Mesodermal cell (in vitro differentiated cells): ENCODE measurements around the gene FCRL5.
"Not testable (repeated sequence)": the region's sequence is repeated elsewhere in the genome, so short reads cannot be mapped to it uniquely, and the experiment has no call there.

ENCODE experiments used
- H3K27ac ChIP-seq: 2 replicates; pipeline ENCODE4 v1.7.0; 2013; ENCODE audit warnings: mild to moderate bottlenecking, low read depth, low read length, moderate library complexity; ENCODE audit not compliant: severe bottlenecking
- H3K36me3 ChIP-seq: 2 replicates; pipeline ENCODE4 v1.7.1; 2013; ENCODE audit warnings: mild to moderate bottlenecking, low read length, moderate library complexity; ENCODE audit not compliant: control insufficient read depth, insufficient read depth
- H3K4me1 ChIP-seq: one replicate; pipeline ENCODE4 v1.7.1; 2013; ENCODE audit warnings: mild to moderate bottlenecking, low read length; ENCODE audit not compliant: insufficient read depth, control insufficient read depth, poor library complexity, severe bottlenecking
- H3K4me3 ChIP-seq: 2 replicates; pipeline ENCODE4 v1.7.0; 2013; ENCODE audit warnings: low read length, control low read depth, mild to moderate bottlenecking; ENCODE audit not compliant: insufficient read depth, poor library complexity, severe bottlenecking; ENCODE audit errors: extremely low read depth
- H3K9me3 ChIP-seq: 2 replicates; pipeline ENCODE4 v1.7.1; 2013; ENCODE audit warnings: mild to moderate bottlenecking, low read length, moderate library complexity; ENCODE audit not compliant: control insufficient read depth
- WGBS, 2 experiments: methylation state at CpG; one replicate each; pipeline ENCODE4 v1.1.5; 2013; ENCODE audit warnings: missing lambda C conversion rate in 2 of 2; ENCODE audit not compliant: insufficient coverage in 2 of 2; 5-methylcytosine and 5-hydroxymethylcytosine counted together

The FCRL5 gene

GRCh38 chr1:157487096-157487495 lies 65.2 kb downstream of the FCRL5 start:
- Histone ChIP-seq H3K27ac (no peak overlapping the region), H3K4me1 (no peaks in the 10 kb centered on the region), H3K4me3 (no peak overlapping the region), H3K9me3 (no peaks in the 10 kb centered on the region), H3K36me3 (no peaks in the 10 kb centered on the region)
- 75% methylated on average over 2 of the region's 2 CpGs; no CpG with 5 or more reads in 1 of the 2 experiments for WGBS, 2 experiments

DNA sequence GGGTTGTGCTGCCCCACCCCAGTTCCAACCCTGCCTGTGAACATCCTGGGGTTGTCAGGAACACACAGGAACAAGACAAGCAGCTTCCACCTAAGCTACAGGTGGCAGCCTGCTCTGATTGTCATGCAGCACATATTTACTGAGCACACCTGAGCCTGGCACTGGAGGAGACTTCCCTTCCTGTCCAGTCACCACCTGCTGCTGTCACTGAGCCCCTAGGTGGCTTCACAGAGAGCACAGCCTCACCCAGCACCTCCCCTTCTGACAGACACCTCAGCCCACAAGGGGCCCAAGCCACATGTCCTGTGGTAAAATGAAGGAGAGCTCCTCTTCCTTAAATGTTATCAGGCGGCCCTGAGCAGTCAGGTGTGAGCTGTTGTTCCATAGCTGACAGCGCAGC lies 65.9 kb downstream of the FCRL5 start:
- WGBS, 2 experiments = 87 to 100% methylated on average over 2 of the region's 2 CpGs
- H3K27ac ChIP-seq, H3K4me1 ChIP-seq, H3K9me3 ChIP-seq, H3K36me3 ChIP-seq, H3K4me3 ChIP-seq: not testable (repeated sequence)

- WGBS, 2 experiments = 80 to 100% methylated on average over 1 to 3 of the region's 3 CpGs
- no peaks in the 10 kb centered on the region for H3K9me3 ChIP-seq
These were observed 66.5 kb downstream of the FCRL5 start for GRCh38 chr1:157485793-157486192.

GRCh38 chr1:157484573-157484972 lies 67.7 kb downstream of the FCRL5 start:
- H3K4me1 ChIP-seq = no peaks in the 10 kb centered on the region
- no peak overlapping the region for H3K27ac ChIP-seq
- no peaks in the 10 kb centered on the region for H3K36me3 ChIP-seq
- H3K4me3 ChIP-seq = no peak overlapping the region
- H3K9me3 ChIP-seq = no peaks in the 10 kb centered on the region

More at GRCh38 chr1:157485793-157486192, 66.5 kb downstream of the FCRL5 start:
- Histone ChIP-seq H3K27ac (no peak overlapping the region), H3K36me3 (no peaks in the 10 kb centered on the region), H3K4me3 (no peak overlapping the region), H3K4me1 (no peaks in the 10 kb centered on the region)

- no peaks in the 10 kb centered on the region for H3K36me3 ChIP-seq
- peaks cover 4% of the 10 kb centered on the region for H3K9me3 ChIP-seq
- no peak overlapping the region for H3K27ac ChIP-seq
- 83 to 100% methylated on average over 2 of the region's 2 CpGs for WGBS, 2 experiments
- no peaks in the 10 kb centered on the region for H3K4me1 ChIP-seq
- no peak overlapping the region for H3K4me3 ChIP-seq
These were observed 68.7 kb downstream of the FCRL5 start for GRCh38 chr1:157483635-157484034.

DNA sequence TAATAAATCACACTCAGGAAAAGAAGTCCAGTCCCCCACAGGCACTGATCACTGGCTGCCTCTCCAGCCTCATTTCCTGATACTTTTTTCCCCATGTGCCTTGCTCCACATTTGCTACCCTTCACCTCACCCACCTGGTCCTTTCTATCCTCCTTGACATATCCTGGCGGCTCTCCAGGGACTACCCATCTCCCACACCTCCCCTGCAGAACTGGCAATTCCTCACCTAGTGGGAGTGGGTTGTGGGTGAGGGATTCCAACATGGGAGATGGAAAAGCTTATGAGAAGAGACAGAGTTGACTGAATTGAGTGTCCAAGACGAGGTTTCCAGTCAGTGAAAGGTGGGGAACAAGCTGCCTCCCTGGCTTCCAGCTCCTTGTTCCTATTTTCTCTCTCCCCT lies 69.6 kb downstream of the FCRL5 start:
- no peaks in the 10 kb centered on the region for H3K4me1 ChIP-seq
- WGBS, 2 experiments = 83% methylated on average over 1 of the region's 2 CpGs; no CpG with 5 or more reads in 1 of the 2 experiments
- no peak overlapping the region for H3K4me3 ChIP-seq
- no peaks in the 10 kb centered on the region for H3K36me3 ChIP-seq
- H3K27ac ChIP-seq = no peak overlapping the region
- H3K9me3 ChIP-seq = peaks cover 4% of the 10 kb centered on the region

DNA sequence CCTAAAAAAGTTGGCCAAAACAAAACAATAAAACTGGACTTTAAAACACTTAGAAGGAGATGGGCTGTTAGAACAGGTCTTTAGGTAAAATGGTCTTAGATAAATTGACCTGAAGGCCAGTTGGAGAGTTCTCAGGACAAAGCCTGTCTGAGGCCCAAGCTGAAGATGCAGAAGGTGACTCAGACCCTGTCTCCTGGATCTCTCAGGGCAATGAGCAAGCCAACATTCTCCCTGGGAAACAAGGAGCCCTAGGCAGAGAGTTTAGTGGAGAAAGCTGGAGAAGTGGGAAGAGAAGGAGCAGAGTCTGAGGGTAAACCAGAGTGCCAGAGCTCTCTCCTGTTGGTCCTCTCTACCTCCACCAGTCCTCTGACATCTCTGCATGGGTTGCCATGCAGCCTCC lies 70.1 kb downstream of the FCRL5 start:
- Histone ChIP-seq H3K27ac (no peak overlapping the region), H3K36me3 (no peaks in the 10 kb centered on the region), H3K4me1 (no peaks in the 10 kb centered on the region), H3K4me3 (no peak overlapping the region), H3K9me3 (peaks cover 4% of the 10 kb centered on the region)

DNA sequence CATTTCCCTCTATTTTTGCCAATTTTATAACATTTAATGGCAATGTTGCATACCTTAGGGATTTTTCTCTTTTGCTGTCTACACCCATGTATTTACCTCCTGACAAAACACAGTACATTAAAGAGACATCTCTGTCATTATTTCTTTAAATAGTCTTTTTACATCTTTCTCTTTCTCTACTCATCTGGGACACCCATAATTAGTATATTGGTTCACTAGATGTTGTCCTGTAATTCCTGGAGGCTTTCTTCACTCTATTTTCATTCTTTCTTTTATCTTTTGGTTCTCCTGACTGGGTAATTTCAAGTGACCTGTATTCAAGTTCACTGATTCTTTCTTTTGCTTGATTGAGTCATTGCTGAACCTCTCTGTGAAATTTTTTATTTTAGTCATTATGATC lies 74.3 kb downstream of the FCRL5 start:
- H3K9me3 ChIP-seq = peaks cover 4% of the 10 kb centered on the region
- H3K27ac ChIP-seq = no peak overlapping the region
- H3K4me3 ChIP-seq = no peak overlapping the region
- H3K36me3 ChIP-seq = no peaks in the 10 kb centered on the region
- no peaks in the 10 kb centered on the region for H3K4me1 ChIP-seq

GRCh38 chr1:157477419-157477818 lies 74.9 kb downstream of the FCRL5 start:
- 87 to 92% methylated on average over 3 of the region's 4 CpGs for WGBS, 2 experiments
- Histone ChIP-seq H3K4me3 (no peak overlapping the region), H3K9me3 (peaks cover 4% of the 10 kb centered on the region), H3K27ac (no peak overlapping the region), H3K36me3 (no peaks in the 10 kb centered on the region), H3K4me1 (no peaks in the 10 kb centered on the region)

DNA sequence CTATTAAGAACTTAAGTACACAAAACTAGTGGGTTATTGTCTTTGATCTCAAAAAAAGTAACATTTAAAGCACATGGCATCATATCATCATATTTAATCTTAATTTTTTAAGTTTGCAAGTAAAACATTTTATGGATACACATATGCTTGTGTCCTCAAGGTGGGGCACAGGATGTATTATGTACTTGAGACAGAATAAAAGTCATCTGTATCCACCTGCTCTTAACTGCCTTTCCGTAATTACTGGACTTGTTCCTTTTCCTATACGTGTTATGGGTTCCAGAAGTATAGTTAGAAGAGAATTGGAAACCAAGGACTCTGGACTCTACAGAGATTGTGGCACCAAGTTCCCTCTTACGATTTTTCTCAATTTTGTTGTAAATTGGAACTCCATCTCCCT lies 79.4 kb downstream of the FCRL5 start:
- Histone ChIP-seq H3K9me3 (no peaks in the 10 kb centered on the region), H3K4me1 (no peaks in the 10 kb centered on the region), H3K27ac (no peak overlapping the region), H3K4me3 (no peak overlapping the region), H3K36me3 (no peaks in the 10 kb centered on the region)
- WGBS, 2 experiments = 79 to 100% methylated on average over 2 of the region's 3 CpGs

GRCh38 chr1:157472056-157472701 lies 80.1 kb downstream of the FCRL5 start:
- no peak overlapping the region for H3K4me3 ChIP-seq
- 72 to 74% methylated on average over 4 to 5 of the region's 5 CpGs for WGBS, 2 experiments
- H3K4me1 ChIP-seq = no peaks in the 10 kb centered on the region
- H3K27ac ChIP-seq = no peak overlapping the region
- no peaks in the 10 kb centered on the region for H3K36me3 ChIP-seq
- no peaks in the 10 kb centered on the region for H3K9me3 ChIP-seq
